HepG2 (cell line): Measurements from ENCODE around the gene DNAJB11.
A peak's percentile ranks its signal among the peaks of the same experiment; 100 is the strongest.

Experiments used
- IKZF4 ChIP-seq: sonication (generic); formaldehyde crosslinking; IDR thresholded peaks from 2 replicates; pipeline ENCODE4 v1.5.1; 2020; ENCODE audit warnings: borderline replicate concordance, mild to moderate bottlenecking, low read depth, missing genetic modification reagents; ENCODE audit errors: not compliant biosample characterization
- NFYC ChIP-seq: IDR thresholded peaks from 2 replicates; pipeline ENCODE4 v1.6.1; 2016; ENCODE audit warnings: missing genetic modification reagents, missing compliant biosample characterization
- POLR2A ChIP-seq, 2 experiments: IDR thresholded peaks; 2 replicates each; pipeline ENCODE4 v1.6.1; 2011; ENCODE audit warnings: low read depth in 2 of 2, low read length in 2 of 2, mild to moderate bottlenecking in 1 of 2, moderate library complexity in 1 of 2; ENCODE audit not compliant: insufficient read depth in 1 of 2
- POLR2AphosphoS5 ChIP-seq: IDR thresholded peaks from 2 replicates; pipeline ENCODE4 v1.6.1; 2012; ENCODE audit warnings: low read depth, low read length
- TAF1 ChIP-seq: sonication (generic); formaldehyde crosslinking; IDR thresholded peaks from 2 replicates; pipeline ENCODE4 v1.4.0; 2020; ENCODE audit warnings: missing genetic modification reagents
- YY1 ChIP-seq: IDR thresholded peaks from 2 replicates; pipeline ENCODE4 v1.6.1; 2011; ENCODE audit warnings: low read length, low read depth, moderate library complexity, mild to moderate bottlenecking; ENCODE audit not compliant: insufficient read depth, insufficient replicate concordance
- ZNF549 ChIP-seq: sonication (generic); formaldehyde crosslinking; IDR thresholded peaks from 2 replicates; pipeline ENCODE4 v1.5.0; 2020; ENCODE audit warnings: missing genetic modification reagents
- TF ChIP-seq, protein P1 (sequence below): sonication (generic); formaldehyde crosslinking; IDR thresholded peaks from one replicate; pipeline ENCODE4 v1.5.1; 2020; ENCODE audit warnings: mild to moderate bottlenecking, missing genetic modification reagents; ENCODE audit errors: not compliant biosample characterization
- TF ChIP-seq, protein P2 (sequence below), 2 experiments: IDR thresholded peaks; 2 replicates each; pipeline ENCODE4 v1.6.1; 2011 to 2012; ENCODE audit warnings: low read length in 2 of 2, borderline replicate concordance in 1 of 2, low read depth in 1 of 2, mild to moderate bottlenecking in 1 of 2, moderate library complexity in 1 of 2

DNA sequence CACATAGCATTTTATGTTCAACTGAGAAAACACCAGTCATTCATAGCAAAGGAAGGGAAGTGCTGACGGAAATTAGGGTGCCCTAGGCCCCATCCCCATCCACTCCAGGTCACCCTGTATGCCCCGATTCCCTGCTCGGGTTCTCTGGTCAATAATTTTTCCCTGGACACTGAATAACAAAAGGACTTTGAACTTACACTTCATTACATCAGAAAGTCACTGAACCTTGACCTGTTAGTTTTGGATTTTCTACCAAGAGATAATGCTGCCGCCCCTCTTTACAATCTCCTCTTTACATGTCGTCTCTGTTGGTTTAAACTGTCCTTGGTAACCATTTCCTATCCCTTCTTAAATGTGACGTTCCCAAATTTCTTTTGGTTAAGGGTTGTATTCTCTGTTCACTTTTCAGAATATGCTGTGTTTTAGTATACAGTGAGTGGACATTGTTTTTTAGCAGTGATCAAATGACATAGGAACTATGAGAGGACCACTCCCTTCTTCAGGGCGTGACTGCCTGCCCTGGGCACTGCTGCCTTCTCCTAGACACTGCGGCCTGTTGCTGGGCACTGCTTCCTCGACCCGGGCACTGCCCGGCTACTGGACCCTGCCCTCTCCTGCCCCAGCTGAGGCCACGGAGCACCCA lies 28.7 kb downstream of the DNAJB11 start:
- TF ChIP-seq NFYC (CRISPR knock-in tag) = peak; percentile 6; the same call in 1 of the 2 replicates
- TF ChIP-seq POLR2A (IDR thresholded peaks at IDR 0.05; ENCODE audit: insufficient read depth in 1 of 2, low read depth in 2 of 2, low read length in 2 of 2) = peak; percentile 50 to 54; a peak in 2 of 4 replicates
- TF ChIP-seq, protein P1, sequence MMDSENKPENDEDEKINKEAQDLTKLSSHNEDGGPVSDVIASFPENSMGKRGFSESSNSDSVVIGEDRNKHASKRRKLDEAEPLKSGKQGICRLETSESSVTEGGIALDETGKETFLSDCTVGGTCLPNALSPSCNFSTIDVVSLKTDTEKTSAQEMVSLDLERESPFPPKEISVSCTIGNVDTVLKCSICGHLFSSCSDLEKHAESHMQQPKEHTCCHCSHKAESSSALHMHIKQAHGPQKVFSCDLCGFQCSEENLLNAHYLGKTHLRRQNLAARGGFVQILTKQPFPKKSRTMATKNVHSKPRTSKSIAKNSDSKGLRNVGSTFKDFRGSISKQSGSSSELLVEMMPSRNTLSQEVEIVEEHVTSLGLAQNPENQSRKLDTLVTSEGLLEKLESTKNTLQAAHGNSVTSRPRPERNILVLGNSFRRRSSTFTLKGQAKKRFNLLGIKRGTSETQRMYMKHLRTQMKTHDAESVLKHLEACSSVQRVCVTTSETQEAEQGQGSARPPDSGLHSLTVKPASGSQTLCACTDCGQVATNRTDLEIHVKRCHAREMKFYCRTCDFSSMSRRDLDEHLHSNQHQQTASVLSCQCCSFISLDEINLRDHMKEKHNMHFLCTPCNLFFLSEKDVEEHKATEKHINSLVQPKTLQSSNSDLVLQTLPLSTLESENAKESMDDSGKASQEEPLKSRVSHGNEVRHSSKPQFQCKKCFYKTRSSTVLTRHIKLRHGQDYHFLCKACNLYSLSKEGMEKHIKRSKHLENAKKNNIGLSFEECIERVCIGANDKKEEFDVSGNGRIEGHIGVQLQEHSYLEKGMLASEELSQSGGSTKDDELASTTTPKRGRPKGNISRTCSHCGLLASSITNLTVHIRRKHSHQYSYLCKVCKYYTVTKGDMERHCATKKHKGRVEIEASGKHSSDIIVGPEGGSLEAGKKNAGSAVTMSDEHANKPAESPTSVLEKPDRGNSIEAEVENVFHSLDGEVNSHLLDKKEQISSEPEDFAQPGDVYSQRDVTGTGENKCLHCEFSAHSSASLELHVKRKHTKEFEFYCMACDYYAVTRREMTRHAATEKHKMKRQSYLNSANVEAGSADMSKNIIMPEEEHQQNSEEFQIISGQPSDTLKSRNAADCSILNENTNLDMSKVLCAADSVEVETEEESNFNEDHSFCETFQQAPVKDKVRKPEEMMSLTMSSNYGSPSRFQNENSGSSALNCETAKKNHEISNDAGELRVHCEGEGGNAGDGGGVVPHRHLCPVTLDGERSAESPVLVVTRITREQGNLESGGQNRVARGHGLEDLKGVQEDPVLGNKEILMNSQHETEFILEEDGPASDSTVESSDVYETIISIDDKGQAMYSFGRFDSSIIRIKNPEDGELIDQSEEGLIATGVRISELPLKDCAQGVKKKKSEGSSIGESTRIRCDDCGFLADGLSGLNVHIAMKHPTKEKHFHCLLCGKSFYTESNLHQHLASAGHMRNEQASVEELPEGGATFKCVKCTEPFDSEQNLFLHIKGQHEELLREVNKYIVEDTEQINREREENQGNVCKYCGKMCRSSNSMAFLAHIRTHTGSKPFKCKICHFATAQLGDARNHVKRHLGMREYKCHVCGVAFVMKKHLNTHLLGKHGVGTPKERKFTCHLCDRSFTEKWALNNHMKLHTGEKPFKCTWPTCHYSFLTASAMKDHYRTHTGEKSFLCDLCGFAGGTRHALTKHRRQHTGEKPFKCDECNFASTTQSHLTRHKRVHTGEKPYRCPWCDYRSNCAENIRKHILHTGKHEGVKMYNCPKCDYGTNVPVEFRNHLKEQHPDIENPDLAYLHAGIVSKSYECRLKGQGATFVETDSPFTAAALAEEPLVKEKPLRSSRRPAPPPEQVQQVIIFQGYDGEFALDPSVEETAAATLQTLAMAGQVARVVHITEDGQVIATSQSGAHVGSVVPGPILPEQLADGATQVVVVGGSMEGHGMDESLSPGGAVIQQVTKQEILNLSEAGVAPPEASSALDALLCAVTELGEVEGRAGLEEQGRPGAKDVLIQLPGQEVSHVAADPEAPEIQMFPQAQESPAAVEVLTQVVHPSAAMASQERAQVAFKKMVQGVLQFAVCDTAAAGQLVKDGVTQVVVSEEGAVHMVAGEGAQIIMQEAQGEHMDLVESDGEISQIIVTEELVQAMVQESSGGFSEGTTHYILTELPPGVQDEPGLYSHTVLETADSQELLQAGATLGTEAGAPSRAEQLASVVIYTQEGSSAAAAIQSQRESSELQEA (CRISPR knock-in tag) = no peak
- no peak for TF ChIP-seq IKZF4 (CRISPR knock-in tag)
- no peak for TF ChIP-seq TAF1
- TF ChIP-seq ZNF549 (CRISPR knock-in tag) = no peak
- peak; percentile 53 for TF ChIP-seq POLR2AphosphoS5
- TF ChIP-seq, protein P2, sequence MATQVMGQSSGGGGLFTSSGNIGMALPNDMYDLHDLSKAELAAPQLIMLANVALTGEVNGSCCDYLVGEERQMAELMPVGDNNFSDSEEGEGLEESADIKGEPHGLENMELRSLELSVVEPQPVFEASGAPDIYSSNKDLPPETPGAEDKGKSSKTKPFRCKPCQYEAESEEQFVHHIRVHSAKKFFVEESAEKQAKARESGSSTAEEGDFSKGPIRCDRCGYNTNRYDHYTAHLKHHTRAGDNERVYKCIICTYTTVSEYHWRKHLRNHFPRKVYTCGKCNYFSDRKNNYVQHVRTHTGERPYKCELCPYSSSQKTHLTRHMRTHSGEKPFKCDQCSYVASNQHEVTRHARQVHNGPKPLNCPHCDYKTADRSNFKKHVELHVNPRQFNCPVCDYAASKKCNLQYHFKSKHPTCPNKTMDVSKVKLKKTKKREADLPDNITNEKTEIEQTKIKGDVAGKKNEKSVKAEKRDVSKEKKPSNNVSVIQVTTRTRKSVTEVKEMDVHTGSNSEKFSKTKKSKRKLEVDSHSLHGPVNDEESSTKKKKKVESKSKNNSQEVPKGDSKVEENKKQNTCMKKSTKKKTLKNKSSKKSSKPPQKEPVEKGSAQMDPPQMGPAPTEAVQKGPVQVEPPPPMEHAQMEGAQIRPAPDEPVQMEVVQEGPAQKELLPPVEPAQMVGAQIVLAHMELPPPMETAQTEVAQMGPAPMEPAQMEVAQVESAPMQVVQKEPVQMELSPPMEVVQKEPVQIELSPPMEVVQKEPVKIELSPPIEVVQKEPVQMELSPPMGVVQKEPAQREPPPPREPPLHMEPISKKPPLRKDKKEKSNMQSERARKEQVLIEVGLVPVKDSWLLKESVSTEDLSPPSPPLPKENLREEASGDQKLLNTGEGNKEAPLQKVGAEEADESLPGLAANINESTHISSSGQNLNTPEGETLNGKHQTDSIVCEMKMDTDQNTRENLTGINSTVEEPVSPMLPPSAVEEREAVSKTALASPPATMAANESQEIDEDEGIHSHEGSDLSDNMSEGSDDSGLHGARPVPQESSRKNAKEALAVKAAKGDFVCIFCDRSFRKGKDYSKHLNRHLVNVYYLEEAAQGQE (IDR thresholded peaks at IDR 0.05; ENCODE audit: borderline replicate concordance in 1 of 2, low read depth in 1 of 2, low read length in 2 of 2) = peak in 1 of 2 experiments; percentile 55; a peak in 1 of 4 replicates
- no peak for TF ChIP-seq YY1
